ENCODE data around the gene PPM1H.
"Not testable (repeated sequence)": the region's sequence is repeated elsewhere in the genome, so short reads cannot be mapped to it uniquely, and the experiment has no call there.

The PPM1H gene

GRCh38 chr12:62668782-62669181, 266.2 kb downstream of the PPM1H start:
- DNase-seq = no peak

- not testable (repeated sequence) for DNase-seq
These were observed 270.0 kb downstream of the PPM1H start for GRCh38 chr12:62664951-62665350.

- DNase-seq = no peak
These were observed 274.2 kb downstream of the PPM1H start for GRCh38 chr12:62660756-62661155.

- DNase-seq = no peak
These were observed 275.3 kb downstream of the PPM1H start for GRCh38 chr12:62659453-62660295.

- DNase-seq = no peak
These were observed 276.0 kb downstream of the PPM1H start for GRCh38 chr12:62658910-62659309.

- no peak for DNase-seq
These were observed 277.7 kb downstream of the PPM1H start for GRCh38 chr12:62657363-62657632.

- no peak for DNase-seq
These were observed 278.2 kb downstream of the PPM1H start for GRCh38 chr12:62656591-62657362.

- peak in 1 of 2 experiments; percentile 22 for DNase-seq
These were observed 279.2 kb downstream of the PPM1H start for GRCh38 chr12:62655666-62656151.

- no peak for DNase-seq
These were observed 280.4 kb downstream of the PPM1H start for GRCh38 chr12:62654326-62655241.

GRCh38 chr12:62653740-62654139, 281.2 kb downstream of the PPM1H start:
- no peak for DNase-seq

GRCh38 chr12:62653304-62653703, 281.6 kb downstream of the PPM1H start:
- DNase-seq = no peak

GRCh38 chr12:62651138-62651537, 283.8 kb downstream of the PPM1H start:
- DNase-seq = no peak

- no peak for DNase-seq
These were observed 285.4 kb downstream of the PPM1H start for GRCh38 chr12:62649412-62650138.

- DNase-seq = no peak
These were observed 287.4 kb downstream of the PPM1H start for GRCh38 chr12:62647586-62647985.

GRCh38 chr12:62646566-62646965, 288.4 kb downstream of the PPM1H start:
- DNase-seq = no peak

GRCh38 chr12:62643486-62643885, 291.5 kb downstream of the PPM1H start:
- no peak for DNase-seq

GRCh38 chr12:62642486-62642885, 292.5 kb downstream of the PPM1H start:
- DNase-seq = no peak

- DNase-seq = no peak
These were observed 294.0 kb downstream of the PPM1H start for GRCh38 chr12:62640910-62641448.

GRCh38 chr12:62637679-62638078, 297.3 kb downstream of the PPM1H start:
- DNase-seq = no peak

- DNase-seq = no peak
These were observed 299.3 kb downstream of the PPM1H start for GRCh38 chr12:62635649-62636048.

GRCh38 chr12:62632411-62632918, 302.5 kb downstream of the PPM1H start:
- DNase-seq = no peak
